GM18508 (cell line): ENCODE measurements around the gene PRCC.

Experiments used
- ATAC-seq: cut with Tn5 transposase; IDR thresholded peaks from one replicate; pipeline ENCODE4 v1.9.1; 2021; ENCODE audit warnings: moderate number of reproducible peaks; ENCODE audit not compliant: insufficient read depth, unreplicated experiment

PRCC gene

DNA sequence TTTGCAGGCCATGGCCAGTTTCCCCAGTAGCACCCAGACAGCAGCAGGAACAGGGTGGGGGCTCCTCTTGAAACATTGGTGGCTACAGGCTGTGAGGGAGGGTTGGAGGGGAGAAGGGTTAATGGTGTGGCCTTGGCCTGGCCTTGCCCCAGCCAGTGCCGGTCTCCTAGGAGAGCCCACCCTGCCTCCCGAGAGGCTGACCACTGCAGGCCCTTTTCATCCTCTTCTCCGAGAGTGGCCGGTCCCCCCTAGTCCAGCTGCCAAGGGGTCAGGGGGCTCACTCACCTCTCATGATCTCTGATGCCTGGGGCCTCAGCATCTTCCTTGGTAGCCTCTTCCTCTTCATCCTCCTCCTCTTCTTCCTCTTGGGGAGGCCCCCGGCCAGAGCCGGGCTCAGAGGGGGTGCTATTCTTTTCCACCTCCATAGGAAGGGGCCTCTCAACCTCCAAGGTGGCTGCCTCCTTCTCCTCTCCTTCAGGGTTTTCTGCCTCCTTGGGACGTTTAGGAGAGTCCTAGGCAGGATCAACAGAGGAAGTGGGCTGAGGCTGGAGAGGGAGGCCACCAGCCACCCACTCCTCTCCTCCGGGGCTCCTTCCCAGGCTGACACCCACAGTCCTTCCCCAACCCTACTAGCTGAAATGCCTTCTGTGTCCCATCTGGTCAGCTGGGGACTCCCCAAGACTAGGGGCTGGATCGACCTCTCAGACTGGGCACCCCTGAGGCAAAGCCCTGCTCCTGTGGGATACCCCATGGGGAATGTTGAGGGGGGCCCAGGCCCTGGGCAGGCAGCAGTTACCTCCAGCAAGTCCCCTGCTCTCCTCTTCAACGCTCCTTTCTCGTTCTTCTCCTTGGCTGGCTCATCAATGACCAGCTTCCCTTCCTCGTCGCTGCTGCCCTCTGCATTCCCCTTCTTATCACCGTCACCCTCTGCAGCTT lies 23.7 kb upstream of the PRCC start:
- ATAC-seq, result no peak

DNA sequence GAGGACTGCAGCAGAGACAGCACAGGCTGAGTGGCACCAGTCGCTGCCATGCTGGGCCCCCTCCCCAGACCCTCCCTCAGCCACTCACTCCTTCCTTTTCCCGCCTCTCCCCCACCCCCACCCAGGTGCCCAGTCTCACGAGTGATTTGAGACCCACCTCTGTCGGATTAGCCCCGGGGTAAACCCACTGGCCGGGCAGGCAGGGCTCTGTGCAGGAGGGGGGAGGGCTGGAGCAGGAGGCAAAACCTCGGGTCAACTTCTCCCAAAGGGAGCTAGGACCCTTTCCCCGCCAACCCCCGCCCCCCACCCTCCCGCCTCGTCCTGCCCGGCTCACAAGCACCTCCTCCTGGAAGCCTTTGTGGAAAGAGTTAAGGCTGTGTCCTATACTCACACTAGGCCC lies 23.0 kb upstream of the PRCC start:
- ATAC-seq, result no peak

DNA sequence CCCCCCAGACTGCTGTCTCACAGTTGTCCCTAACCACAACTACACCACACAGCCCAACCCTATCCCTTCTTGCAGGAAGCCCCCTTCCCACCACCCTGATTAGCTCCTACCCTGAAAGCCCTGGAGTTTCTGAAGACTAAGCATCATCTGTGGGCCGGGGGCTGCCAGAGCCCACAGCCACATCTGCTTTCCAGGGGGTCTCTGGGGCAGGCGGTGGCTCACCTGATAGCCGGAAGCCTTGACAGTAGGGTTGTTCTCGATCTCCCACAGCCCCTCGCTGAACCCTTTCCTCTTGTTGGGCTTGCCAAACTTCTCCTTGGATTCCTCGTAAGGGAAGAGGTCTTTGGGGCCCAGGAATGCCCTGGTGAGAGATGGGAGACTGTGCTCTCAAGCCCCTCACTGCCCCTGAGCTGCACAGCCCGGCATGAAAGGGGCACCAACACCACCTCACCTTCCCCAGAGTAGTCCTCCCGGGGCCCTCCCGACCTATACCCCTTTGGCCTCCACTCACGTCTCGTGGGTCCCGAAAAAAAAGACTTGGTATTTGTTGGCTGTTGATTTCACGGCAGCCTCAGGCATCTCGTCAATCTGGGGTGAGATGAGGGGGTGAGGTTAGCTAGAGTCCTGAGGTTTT lies 22.4 kb upstream of the PRCC start:
- no peak for ATAC-seq

DNA sequence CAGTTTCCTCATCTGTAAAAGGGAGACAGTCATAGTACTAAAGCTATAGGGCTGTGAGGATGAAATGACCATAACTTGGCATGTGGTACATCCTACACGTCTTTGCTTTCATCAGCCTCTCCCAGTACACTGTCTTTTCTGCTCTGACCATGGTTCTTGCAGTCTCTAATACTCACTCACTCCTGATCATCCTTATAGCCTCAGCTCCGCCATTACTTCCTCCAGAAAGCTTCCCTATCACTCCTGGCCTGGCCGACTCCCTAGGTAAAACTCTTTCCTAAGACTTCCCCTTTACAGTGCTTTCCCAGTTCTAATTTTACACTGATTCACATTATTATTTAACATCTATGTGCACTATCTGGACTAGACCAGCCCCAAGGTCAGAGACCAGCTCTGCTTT lies 21.5 kb upstream of the PRCC start:
- ATAC-seq, result no peak

DNA sequence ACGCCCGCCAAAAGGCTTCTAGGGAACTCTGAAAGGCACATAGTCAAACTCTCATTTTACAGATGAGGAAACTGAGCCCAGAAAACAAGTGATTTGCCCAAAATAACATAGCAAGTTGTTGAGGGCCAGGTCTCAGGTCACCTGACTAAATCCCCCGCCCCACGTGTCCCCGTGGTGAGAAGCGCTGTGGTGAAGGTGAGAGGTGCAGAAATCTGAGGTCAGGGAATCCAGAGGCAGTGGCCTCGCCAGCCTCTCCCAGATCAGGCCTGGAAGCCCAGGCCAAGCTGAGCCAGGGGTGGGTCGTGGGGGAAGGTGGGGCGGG lies 21.0 kb upstream of the PRCC start:
- no peak for ATAC-seq

DNA sequence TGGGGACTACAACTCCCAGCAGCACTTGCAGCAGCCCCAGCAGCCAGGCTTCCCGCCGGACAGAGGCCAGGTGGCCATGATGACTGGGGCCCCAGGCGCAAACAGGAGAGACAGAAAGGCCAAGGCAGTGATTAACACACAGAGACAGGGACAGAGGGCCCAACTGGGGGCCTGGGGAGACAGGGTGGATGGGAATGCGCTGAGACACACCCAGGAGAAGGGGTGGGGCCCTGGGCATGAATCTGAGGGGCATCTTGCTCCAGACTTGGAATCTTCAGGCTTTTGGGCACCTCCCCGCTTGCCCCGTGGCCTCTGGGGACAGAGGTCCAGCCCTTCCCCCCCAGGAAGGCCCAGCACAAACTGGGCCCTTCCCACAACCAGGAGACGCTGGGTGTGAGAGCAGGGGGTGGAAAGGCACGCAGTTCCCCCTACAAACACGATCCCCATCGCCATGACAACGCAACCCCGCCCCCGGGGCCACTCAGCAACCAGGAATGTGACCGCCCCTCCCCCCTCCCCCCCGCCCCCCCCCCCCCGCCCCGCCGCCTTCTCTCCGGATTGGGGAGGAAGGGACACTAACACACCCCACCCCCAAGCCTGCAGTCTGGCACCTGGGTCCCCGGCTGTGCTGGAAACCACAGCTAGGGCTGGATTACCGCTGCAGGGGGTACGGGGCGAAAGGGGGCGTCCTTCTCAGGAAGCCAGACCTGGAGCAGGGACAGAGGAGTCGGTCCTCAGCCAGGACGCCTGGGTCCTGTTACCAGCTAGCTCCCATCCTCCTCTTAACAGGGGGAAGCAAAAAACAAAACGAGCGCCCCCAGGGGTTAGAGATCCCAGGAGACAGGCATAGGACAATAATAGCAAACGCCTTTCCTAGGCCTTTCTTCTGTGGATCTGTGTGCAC lies 20.4 kb upstream of the PRCC start:
- no peak for ATAC-seq

DNA sequence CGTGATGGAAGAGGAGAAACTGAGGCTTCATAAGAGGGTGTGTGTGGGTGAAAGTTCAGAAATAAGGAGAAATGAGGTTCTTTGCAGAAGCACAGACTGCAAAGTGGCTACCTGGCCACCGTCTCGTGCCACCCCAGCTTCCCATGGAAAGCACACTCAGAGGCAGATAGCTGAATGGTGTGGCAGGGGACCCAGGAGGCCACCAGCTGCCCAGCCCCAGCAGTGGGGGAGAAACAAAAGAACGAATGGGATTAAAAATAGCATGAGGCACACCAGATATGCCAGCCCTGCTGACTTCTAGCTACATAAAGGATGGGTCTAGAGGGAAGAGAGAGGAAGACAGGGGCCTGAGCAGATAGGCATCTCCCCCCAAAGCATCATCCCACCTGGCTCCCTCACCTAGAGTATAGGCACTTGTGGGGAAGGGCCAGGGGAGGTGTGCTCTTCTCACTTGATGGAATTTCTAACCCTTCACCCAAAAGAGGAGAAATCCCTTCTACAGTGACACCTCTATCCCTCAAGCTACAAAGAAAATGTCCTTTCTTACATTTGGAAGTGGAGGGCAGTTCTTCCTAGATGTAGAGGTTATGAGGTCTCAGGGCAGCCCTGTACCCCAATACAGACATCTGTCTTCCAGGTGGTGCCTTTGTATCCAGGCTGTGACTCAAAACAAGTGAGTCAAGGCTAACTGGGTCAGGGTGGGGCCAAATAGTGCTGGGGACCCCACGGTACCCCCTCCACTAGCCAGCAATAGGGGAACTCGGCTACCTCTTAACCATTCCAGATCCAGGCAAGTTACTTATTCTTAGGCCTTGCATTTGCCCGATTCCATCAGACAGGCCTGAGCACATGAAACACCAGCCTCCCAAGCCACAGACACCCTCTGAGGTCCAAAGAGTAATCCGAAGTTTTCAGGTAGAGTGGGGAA lies 19.3 kb upstream of the PRCC start:
- ATAC-seq, result no peak

DNA sequence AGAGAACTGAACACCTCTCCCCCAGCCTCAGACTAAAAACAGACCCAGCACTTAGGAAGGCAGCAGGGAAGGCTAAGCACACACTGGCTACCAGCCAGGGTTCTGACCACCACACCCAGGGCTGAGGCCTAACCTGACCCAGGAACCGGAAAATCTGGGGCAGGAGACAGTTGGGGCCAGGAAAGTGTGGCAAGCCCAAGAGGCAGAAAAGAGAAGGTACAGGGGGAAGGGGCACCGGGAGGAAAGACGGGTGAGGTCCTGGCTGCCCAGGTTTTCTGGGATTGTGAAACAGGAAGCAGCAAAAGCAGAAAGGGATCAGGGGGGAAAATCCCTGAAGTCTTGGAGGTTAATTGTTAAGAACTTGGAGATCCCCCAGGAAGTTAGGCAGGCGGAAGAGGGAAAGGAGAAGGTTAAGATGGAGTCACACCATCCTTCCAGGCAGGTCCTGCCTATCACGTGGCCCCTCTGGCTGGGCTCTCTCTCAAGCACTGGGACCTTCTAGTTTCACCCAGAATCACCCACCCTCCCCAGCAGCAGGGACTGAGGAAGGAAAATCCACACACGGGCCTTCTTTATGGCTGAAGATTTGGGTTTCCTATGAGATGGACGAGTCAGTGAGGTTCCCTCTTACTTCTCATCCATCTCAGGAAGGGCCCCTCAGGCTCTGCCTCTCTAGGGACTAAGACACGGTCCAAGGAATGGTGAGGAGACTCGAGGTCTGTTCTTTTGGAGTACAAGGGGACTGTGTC lies 18.5 kb upstream of the PRCC start:
- no peak for ATAC-seq

DNA sequence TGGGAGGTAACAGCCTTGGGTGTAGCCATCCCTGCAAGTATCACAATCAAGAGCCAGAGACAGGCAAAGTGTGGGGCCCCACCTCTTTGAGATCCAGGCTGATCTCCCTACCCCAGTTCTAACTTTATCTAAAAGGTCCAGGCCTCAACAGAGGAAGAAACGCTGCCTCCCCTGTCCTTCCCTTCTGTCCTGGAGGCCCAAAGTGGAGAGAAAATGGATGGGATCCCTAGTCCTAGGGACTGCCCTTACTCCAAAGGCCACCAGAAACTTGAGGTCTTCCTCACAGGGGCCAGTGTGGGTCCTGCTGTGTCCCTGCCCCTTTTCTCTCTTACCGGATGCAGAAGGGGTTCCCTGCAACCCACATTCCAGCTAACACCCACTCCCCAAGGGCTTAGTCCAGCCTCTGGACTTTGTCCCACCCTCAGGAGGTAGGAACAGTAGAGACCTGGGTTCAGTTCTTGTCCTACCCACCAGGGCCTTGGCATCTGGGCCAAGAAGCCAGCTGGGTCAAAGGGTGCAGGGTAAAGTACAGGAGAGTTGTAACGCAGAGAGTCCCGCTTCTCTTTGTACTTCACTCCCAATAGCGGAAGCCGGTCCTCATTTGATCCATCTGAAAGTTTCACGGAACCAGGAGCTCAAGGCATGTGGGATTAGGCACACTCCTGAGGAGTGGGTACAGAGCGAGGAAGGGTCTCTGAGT lies 17.8 kb upstream of the PRCC start:
- no peak for ATAC-seq

DNA sequence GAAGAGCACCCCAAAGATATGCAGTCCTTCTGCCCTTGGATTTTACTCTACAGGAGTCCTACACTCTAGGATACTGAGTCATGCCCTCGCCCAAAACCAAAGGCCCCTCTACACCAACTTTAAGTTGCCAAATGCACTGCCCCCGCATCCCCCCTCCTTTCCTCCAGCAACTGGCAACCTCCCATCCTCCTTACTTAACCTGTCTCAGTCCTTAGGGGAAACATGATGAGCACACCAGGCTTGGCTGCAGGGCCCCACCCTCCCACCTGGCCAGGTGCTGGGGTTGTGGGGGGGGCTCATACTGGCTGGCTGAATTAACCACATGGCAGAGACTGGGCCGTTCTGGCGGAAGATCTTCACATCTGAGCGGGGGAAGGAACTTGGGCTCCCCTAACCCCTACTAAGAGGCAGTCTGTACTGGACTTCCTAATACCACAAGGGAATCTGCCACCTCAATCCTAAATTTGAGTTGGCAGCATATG lies 17.1 kb upstream of the PRCC start:
- no peak for ATAC-seq

DNA sequence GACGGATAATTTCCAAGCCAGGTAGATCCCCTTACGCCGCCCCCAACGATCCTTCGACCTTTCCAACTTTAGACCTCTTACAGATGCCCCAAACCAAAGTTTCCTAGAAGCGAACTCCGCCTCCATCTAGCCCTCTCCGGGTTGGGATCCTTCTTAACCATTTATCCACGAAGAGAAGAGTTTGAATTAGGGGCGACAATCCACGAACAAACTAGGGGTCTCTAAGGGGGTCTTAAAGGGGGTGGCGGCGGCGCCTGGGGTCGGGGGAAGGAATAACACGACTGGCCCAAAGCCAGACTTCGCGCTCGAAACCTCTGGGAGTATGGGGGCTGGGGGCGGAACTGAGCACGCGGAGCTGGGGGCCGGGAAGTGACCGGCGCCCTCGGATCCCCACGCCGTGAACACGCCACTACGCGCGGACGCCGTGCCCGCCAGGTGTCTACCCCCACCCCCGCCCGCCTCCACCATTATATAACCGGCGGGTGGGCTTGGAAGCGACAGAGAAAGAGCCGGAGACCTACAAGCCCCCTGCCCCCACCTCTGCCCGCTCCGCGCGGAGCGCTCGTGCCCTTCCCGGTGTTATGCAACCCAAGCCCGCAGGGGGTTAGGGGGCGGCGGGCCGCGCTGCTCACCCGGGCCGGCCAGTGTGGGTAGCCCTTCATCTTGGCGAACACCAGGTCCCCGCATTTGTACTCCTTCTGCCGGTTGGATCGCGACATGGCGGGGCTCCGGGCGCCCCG lies 16.5 kb upstream of the PRCC start:
- ATAC-seq, result no peak

DNA sequence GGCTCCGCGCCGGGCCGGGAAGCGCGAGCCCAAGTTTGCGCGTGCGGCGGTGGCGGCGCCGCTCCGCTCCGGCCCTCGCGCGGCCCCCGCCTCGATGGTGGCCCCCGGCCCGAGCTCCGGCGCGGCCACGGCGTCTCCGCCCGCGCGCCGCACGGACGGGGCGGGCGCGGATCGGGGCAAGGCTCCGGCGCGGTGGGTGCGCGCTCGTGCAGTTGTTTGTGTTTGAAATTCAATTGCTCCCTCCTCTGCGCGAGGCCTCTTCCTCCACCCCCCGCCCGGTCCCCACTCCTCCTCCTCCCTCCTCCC lies 15.9 kb upstream of the PRCC start, which contains the start of gene HDGF:
TSS of gene HDGF (minus strand) at position 225 of the 306 bp plus-strand sequence. CDS start 246 bp downstream, outside the sequence.
- ATAC-seq, result no peak

DNA sequence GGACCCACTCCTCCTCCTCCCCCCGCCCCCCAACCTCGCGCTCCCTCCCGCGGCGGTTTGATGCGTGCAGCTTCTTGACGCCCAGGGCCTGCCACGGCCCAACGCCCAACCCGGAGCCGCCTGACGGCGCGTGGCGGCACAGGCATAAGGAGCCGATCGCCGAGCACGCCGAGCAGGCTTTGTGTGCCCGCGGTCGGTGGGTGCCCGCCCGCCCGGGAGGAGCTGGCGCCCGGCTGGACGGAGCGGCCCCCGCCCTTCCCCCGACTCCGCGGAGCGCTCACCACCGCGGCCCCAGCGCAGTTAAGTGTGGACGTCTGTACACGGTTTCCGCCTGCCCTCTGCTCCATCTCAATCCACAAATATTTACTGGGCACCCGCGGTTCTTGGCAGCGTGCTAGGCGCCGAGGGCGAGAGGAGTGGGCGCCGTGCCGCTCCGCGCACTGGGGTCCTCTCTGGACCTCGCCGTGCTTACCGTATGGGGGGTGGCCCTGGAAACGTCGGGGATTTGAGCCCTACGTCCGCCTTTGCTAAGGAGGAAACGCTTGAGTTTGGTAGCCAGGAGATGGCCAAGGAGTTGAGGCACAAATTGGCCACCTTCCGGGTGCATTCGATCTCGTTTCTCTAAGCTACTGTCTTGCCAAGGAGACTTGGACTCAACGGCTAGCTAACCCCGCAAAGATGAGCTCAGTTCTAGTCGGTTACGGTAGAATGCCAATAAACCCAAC lies 15.4 kb upstream of the PRCC start:
- ATAC-seq, result no peak

DNA sequence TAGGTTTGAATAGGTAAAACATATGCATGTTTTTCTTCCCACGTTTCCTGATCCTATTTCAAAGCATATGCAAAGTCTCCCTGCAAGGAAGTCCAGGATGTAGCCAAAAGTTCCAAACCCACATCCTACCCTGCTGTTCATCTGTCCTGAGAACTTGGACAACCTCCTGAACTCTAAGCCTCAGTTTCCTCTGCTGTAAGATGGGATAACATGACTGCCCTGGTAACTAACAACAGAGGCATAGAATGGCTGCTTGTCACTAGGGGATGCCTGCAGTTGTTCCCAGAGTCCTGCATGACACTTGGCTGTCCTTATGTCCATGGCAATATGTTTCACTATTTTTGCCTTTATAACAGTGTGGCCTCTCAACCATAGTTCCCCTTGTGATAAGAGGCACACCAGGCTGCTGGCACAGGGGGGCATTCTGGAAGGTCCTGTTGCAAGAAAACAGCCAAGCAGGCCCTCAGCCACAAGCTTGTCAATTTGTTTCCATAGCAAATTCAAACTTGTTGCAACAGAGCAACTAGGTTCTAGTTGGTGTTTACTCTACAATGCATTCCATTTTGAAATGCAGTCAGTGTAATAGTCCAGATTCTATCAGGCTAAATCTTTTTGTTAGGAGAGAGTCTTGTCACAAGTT lies 14.4 kb upstream of the PRCC start:
- no peak for ATAC-seq

DNA sequence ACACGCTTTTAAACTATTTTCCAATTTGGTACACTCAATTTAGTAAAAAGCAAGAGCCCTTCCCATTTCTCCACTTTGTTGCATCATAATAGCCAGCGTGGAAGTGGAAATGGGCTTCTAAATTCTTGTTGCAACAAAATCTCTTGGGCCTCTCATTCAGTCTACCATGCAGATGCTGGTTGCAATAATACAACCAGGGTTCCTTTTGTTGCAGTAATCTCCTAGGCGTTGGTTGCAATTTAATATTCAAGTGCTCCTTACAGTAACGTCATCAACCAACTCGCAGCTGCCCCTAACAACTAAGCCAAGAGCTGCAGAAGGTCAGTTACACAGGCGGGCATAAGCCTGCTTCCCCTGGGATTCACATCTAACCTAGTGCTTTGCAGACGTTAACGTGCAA lies 13.1 kb upstream of the PRCC start:
- no peak for ATAC-seq

DNA sequence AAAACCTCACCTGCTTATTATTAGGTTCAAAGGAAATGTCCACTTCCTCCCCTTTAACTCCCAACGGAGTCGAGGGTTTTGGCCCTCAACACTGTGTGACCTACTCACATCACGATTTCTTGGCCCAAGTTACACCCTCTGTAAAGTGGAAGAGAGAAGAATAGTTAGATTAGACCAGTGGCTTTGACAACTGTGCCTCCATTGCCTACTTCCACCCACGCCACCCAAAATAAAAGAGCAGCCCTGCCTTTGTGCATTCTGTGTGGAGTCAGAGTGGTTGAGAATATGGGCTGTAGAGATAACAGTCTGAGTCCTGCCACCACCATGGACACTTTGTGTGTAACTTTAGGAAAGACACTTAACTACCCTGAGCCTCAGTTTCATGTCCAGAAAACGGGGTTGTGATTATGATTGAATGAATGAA lies 11.8 kb upstream of the PRCC start:
- ATAC-seq, result no peak

DNA sequence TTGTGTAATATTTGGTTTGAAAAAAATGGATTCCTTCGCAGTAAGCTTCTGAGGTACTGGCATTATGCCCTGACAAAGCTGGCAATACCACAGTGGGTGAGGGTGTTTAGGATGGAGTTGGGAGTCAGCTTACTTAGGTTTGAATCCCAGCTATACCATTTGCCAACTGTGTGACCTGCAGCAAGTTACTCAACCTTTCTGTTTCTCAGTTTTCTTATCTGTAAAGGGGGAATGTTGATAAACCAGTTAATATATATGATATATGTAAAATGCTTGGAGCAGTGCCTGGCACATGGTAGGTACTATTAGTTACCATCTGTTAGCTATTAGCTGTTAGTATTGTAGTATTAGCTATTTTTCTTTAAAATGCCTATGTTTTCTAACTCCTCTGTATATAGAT lies 11.0 kb upstream of the PRCC start:
- no peak for ATAC-seq
